Osteoblast (primary cell): Measurements from ENCODE around the gene UQCR11. TPM values are rescaled to one million over a fixed set of nuclear protein-coding genes. Genes with fewer than 3 reads are reported as not detected.
"Not testable (repeated sequence)": the region's sequence is repeated elsewhere in the genome, so short reads cannot be mapped to it uniquely, and the experiment has no call there.

Experiments used
- DNase-seq: peaks from one replicate; pipeline ENCODE4 v3.0.0; 2011; ENCODE audit warnings: low spot score, mixed read lengths; ENCODE audit not compliant: insufficient read length; ENCODE audit errors: missing footprints
- H2AFZ ChIP-seq: 2 replicates; pipeline ENCODE4 v1.6.0; 2011; ENCODE audit warnings: mild to moderate bottlenecking, low read length
- H3K27ac ChIP-seq: 2 replicates; pipeline ENCODE4 v1.5.1; 2011; ENCODE audit warnings: mild to moderate bottlenecking, low read depth, low read length, moderate library complexity
- H3K27me3 ChIP-seq: 2 replicates; pipeline ENCODE4 v1.6.0; 2012; ENCODE audit warnings: mild to moderate bottlenecking, control low read depth, inconsistent platforms, low read length, moderate library complexity; ENCODE audit not compliant: insufficient read depth
- H3K36me3 ChIP-seq: 2 replicates; pipeline ENCODE4 v1.5.1; 2011; ENCODE audit warnings: mild to moderate bottlenecking, low read length, control low read depth, moderate library complexity; ENCODE audit not compliant: insufficient read depth
- H3K4me1 ChIP-seq: 2 replicates; pipeline ENCODE4 v1.5.1; 2011; ENCODE audit warnings: mild to moderate bottlenecking, low read length, control low read depth, moderate library complexity; ENCODE audit not compliant: insufficient read depth
- H3K4me2 ChIP-seq: 2 replicates; pipeline ENCODE4 v1.6.0; 2011; ENCODE audit warnings: mild to moderate bottlenecking, low read length; ENCODE audit not compliant: insufficient read depth
- H3K4me3 ChIP-seq: fragments of 200-600 bp; sonication (generic); 3 replicates; pipeline ENCODE4 v1.5.1; 2012; ENCODE audit warnings: mild to moderate bottlenecking, low read length, inconsistent platforms; ENCODE audit not compliant: insufficient read depth
- H3K79me2 ChIP-seq: 2 replicates; pipeline ENCODE4 v1.6.0; 2012; ENCODE audit warnings: mild to moderate bottlenecking, low read length, control low read depth, inconsistent platforms; ENCODE audit not compliant: insufficient read depth
- H3K9me3 ChIP-seq: 2 replicates; pipeline ENCODE4 v1.5.1; 2011; ENCODE audit warnings: low read depth, low read length, control low read depth
- H4K20me1 ChIP-seq: 2 replicates; pipeline ENCODE4 v1.6.0; 2012; ENCODE audit warnings: mild to moderate bottlenecking, low read length, control low read depth; ENCODE audit not compliant: insufficient read depth
- CTCF ChIP-seq: IDR thresholded peaks from 2 replicates; pipeline ENCODE4 v1.5.1; 2011; ENCODE audit warnings: mild to moderate bottlenecking, low read depth, low read length, moderate library complexity; ENCODE audit errors: extremely low read depth
- total RNA-seq: library from RNA; depleted of rRNA; stranded (reverse); fragments of >200 nt; gene quantifications from 2 replicates; pipeline ENCODE4 v1.2.3, GENCODE V29; 2012

The UQCR11 gene
- total RNA-seq, 1 donor = 39.4 TPM

- no peak for TF ChIP-seq CTCF
- peaks cover 46% of the 10 kb centered on the region for H3K36me3 ChIP-seq
- H3K79me2 ChIP-seq = peaks cover 26% of the 10 kb centered on the region
Observed at GRCh38 chr19:1644070-1644469, 38.8 kb upstream of the UQCR11 start.

GRCh38 chr19:1640893-1641448 is 35.7 kb upstream of the UQCR11 start:
- not testable (repeated sequence) for H3K4me3 ChIP-seq, H3K27me3 ChIP-seq, H3K4me2 ChIP-seq, H3K9me3 ChIP-seq, H2AFZ ChIP-seq, DNase-seq, H3K4me1 ChIP-seq, H3K27ac ChIP-seq
- peaks cover 21% of the 10 kb centered on the region for H4K20me1 ChIP-seq
- peaks cover 51% of the 10 kb centered on the region for H3K36me3 ChIP-seq
- H3K79me2 ChIP-seq = peaks cover 36% of the 10 kb centered on the region

More at GRCh38 chr19:1644070-1644469, 38.8 kb upstream of the UQCR11 start:
- H3K9me3 ChIP-seq = no peaks in the 10 kb centered on the region
- no peak overlapping the region for H3K4me2 ChIP-seq
- no peak overlapping the region for H3K27ac ChIP-seq
- no peak overlapping the region for H3K4me3 ChIP-seq
- H3K4me1 ChIP-seq = no peaks in the 10 kb centered on the region
- no peaks in the 10 kb centered on the region for H3K27me3 ChIP-seq
- H2AFZ ChIP-seq = no peak overlapping the region
- peaks cover 27% of the 10 kb centered on the region for H4K20me1 ChIP-seq
- no peak for DNase-seq

- H3K27me3 ChIP-seq = no peaks in the 10 kb centered on the region
- no peak for TF ChIP-seq CTCF
- no peak overlapping the region for H3K4me3 ChIP-seq
- peaks cover 45% of the 10 kb centered on the region for H3K79me2 ChIP-seq
- H3K4me2 ChIP-seq = no peak overlapping the region
- no peak overlapping the region for H3K27ac ChIP-seq
- no peak overlapping the region for H2AFZ ChIP-seq
- H3K9me3 ChIP-seq = no peaks in the 10 kb centered on the region
- no peak for DNase-seq
- no peaks in the 10 kb centered on the region for H3K4me1 ChIP-seq
- H3K36me3 ChIP-seq = peaks cover 33% of the 10 kb centered on the region
- peaks cover 22% of the 10 kb centered on the region for H4K20me1 ChIP-seq
Observed at GRCh38 chr19:1636325-1637236, 31.3 kb upstream of the UQCR11 start.

- Histone ChIP-seq H3K4me2 (no peak overlapping the region), H2AFZ (no peak overlapping the region), H4K20me1 (peaks cover 25% of the 10 kb centered on the region), H3K36me3 (peaks cover 27% of the 10 kb centered on the region), H3K4me1 (no peaks in the 10 kb centered on the region), H3K4me3 (no peak overlapping the region), H3K27ac (no peak overlapping the region), H3K9me3 (no peaks in the 10 kb centered on the region), H3K27me3 (no peaks in the 10 kb centered on the region), H3K79me2 (peaks cover 43% of the 10 kb centered on the region)
- no peak for DNase-seq
- TF ChIP-seq CTCF = no peak
Observed at GRCh38 chr19:1634938-1635243, 29.6 kb upstream of the UQCR11 start.
